Epidermal melanocyte (primary cell): Measurements from ENCODE around the gene CDH4.

ENCODE experiments used
- DNase-seq: peaks from one replicate; pipeline ENCODE4 v3.0.0; 2011; ENCODE audit warnings: low spot score; ENCODE audit not compliant: insufficient read length

CDH4 gene

GRCh38 chr20:61575151-61575937 is 323.3 kb downstream of the CDH4 start:
- DNase-seq = no peak

DNA sequence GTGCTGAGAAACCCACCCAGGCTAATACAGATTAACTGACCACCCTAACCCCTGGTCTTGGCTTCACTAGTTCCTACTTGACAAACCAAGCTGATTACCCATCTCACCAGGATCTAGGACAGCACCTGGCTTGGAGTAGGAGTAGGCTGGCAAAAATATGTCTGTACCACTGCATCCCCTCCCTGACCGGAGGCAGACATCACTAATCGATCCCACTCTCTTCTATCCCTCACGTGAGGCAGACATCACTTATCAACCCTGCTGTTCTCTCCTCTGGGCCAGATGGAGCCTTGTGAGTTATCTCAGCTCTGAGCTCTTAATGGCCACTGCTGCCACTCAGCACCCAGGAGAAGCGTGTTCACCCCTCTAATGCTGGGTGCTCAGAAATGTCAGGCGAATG is 324.3 kb downstream of the CDH4 start:
- no peak for DNase-seq

GRCh38 chr20:61577065-61577464 is 325.0 kb downstream of the CDH4 start:
- DNase-seq = no peak

DNA sequence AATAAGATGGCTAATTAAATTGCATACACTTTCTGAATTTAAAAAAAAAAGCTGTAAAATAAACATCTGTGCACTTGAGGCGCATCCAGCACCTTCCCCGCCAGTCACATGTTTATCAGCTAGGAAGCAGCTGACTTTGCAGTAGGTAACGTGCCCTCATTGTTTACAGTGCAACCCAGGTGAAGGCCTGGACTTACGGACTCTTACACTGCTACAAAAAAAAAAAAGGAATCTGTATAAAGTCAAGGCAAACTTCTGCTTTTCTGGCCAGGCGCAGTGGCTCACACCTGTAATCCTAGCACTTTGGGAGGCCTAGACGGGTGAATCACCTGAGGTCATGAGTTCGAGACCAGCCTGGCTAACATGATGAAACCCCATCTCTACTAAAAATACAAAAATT is 327.8 kb downstream of the CDH4 start:
- DNase-seq = no peak

DNA sequence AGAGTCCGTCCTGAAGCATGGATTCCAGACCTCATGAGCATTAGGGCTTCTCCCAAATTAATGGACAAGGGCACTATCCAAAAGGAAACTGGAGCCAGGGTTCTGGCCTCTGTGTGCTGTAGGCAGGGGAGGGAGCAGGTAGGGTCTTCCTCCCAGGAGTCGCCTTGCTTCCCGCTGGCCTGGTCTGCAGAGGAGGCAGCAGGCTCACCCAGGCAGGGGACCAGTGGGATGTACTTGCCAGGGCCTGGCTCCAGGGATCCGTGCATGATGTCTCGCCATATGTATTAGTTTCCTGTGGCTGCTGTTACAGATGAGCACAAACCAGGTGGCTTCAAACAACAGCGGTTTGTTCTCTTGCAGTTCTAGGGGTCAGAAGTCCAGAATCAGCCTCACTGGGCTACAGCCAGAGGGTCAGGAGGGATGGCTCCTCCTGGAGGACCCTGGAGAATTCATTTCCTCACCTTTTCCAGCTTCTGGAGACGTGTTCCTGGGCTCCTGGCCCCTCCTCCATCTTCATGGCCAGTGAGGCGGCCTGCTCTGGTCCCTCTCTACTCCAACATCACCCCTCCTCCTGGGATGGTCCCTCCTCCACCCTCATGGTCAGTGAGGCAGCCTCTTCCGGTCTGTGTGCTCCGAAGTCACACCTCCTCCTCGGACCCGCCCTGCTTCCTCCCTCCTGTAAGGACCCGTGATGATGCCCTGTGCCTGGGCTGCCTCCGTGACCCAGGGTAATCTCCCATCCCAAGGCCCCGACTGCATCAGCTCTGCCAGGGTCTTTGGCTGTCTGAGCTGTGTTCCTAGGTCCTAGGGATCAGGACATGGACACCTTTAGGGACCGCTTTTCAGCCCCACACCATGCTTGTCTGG is 329.1 kb downstream of the CDH4 start:
- no peak for DNase-seq

DNA sequence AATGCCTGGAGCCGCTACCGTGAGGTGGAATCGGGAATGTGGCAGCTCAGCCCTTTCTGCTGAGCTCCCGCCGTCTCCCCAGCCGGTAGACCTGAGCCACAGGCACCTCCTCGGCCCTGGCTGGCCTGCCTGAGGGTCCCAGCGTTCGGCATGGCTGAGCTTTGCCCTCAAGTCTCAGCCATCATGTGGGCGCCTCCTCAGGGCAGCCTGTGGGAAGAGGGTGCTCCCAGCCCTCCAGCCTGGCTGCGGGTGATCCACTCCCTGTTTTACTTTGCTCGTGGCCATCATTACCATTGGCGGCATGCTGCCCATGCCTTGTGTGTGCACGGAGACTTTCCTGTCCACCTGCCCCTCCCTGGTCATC is 329.7 kb downstream of the CDH4 start:
- no peak for DNase-seq

DNA sequence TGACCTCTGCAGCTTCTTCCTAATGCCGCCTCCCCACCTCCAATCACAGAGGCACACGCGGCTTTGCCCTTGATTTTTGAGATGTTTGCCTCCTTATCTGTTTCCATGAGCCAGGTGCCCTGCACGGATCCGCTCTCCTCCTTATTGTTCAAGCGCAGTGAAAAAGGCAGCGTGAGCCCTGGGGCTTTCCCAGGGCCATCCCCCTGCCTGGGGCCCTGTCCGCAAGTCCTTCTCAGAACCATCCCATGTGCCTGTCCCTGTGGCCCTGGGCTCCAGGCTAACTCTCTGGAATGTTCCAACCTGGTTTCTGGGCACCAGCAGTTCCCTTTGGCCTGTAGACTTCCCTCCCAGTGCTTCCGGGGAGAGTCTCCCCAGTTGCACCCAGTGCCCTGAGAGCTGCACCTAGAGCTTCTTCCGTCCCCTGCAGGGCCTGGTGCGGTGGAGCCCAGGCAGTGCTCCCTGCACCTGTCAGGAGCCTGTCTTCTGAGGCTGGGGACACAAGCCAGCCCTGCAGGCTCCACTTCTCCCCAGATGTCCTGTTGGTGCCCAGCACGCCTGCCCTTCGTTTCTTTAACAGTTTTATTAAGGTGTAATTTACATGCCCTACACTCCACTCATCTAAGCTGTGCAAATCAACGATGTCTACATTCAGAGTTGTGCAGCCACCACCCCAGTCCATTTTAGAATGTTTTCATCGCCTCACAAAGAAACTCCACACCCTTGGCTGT is 330.3 kb downstream of the CDH4 start:
- no peak for DNase-seq

- no peak for DNase-seq
Observed at GRCh38 chr20:61583356-61583755, 331.3 kb downstream of the CDH4 start.

- no peak for DNase-seq
Observed at GRCh38 chr20:61584851-61585250, 332.8 kb downstream of the CDH4 start.

- DNase-seq = no peak
Observed at GRCh38 chr20:61585764-61586163, 333.7 kb downstream of the CDH4 start.

DNA sequence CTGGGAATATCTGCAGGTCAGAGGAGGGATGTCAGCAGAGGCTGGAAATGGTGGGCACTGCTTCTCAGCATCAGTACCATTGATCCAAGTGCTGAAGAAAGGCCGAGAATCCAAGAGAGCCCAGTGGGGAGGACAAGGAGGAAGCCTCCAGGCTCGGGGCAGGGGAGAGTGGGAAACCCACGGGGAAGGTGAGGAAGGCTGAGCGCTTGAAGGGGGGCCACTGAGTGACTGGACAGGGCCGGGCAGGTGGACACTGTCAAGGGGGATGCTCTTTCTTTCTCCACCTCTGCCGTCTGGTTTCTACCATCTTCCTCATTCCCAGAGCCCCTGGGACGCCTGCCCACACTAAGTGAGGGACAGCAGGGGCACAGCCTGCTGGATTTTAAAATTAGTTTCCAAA is 335.0 kb downstream of the CDH4 start:
- no peak for DNase-seq

GRCh38 chr20:61587681-61588289 is 335.7 kb downstream of the CDH4 start:
- DNase-seq = no peak

DNA sequence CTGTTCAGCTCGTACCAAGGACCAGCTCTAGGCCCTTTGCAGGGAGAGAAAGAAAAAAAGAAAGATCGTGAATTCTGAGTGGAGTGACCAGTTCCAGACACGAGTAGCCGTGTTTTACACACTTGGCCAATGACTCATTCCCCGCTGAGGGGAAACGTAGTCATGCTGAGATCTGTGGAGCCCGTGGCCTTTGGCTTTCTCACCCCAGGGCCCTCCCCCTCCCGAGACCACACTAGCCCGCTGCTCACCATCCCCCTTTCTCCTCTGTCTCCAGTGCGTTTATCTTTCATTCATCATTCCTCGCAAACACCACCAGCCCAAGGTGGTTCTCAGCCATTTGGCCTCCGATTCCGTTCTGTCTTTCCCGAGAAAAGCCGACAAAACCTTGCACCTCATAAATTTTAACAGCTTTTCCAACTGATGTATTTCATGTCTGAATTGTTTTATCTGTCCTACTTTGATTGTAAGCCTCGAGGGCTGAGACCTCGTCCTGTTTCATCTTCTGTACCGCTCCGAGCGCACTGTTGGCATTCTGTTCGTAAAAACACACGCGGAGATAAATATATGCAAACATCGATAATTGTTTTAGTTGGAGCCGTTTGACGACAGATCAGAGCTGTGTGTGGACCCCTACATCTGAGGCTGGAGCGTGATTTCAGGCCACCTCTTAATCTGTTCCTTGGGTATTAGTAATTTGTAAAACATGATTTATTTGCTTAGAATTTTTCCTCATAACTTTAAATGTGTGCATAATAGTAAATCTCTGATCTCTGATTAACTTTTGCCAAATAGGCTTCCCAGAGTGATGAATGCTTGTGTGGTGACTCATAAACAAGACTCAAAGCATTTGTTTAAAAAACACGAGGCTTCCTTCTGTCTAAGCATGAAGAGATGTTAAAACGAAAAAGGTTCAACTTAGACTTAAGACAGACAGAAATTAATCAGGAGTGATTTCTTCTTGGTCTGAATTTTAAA is 336.6 kb downstream of the CDH4 start:
- DNase-seq = no peak

GRCh38 chr20:61590236-61590635 is 338.2 kb downstream of the CDH4 start:
- no peak for DNase-seq

DNA sequence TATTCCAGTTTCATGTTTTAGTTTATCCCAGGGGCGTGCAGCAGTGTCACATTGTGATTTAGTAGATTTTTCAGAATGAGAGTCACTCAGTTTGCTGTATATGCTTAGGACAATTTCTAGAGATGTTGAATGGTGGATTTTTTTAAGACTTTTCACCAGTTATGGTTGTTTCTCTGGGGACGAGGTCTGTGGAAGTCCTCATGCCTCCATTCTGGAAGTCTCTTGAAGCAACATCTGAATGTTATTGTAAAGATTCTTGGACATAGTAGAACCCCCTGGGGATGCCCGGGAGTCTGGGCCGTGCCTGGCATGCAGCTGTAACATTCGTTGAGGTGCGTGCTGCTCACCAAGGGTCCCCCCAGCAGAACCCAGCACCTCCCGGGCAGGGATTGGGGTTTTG is 341.5 kb downstream of the CDH4 start:
- no peak for DNase-seq

GRCh38 chr20:61594198-61594597 is 342.1 kb downstream of the CDH4 start:
- DNase-seq = no peak

GRCh38 chr20:61595216-61595615 is 343.2 kb downstream of the CDH4 start:
- DNase-seq = no peak

GRCh38 chr20:61596687-61597330 is 344.7 kb downstream of the CDH4 start:
- DNase-seq = no peak

- DNase-seq = no peak
Observed at GRCh38 chr20:61597996-61598395, 345.9 kb downstream of the CDH4 start.

GRCh38 chr20:61598586-61598985 is 346.5 kb downstream of the CDH4 start:
- no peak for DNase-seq
